Ishikawa (cell line): Measurements from ENCODE around the gene CKB.

Experiments
- CEBPB ChIP-seq: IDR thresholded peaks from 2 replicates; pipeline ENCODE4 v1.6.1; 2012
- CREB1 ChIP-seq: IDR thresholded peaks from 2 replicates; pipeline ENCODE4 v1.6.1; 2012; ENCODE audit warnings: low read depth
- EGR1 ChIP-seq: IDR thresholded peaks from 2 replicates; pipeline ENCODE4 v1.6.1; 2012
- EP300 ChIP-seq: IDR thresholded peaks from 2 replicates; pipeline ENCODE4 v1.6.1; 2012; ENCODE audit warnings: borderline replicate concordance
- FOXM1 ChIP-seq: IDR thresholded peaks from 2 replicates; pipeline ENCODE4 v1.6.1; 2012; ENCODE audit warnings: low read depth, borderline replicate concordance
- NFIC ChIP-seq: IDR thresholded peaks from 2 replicates; pipeline ENCODE4 v1.6.1; 2012
- RAD21 ChIP-seq: IDR thresholded peaks from 2 replicates; pipeline ENCODE4 v1.6.1; 2012; ENCODE audit warnings: low read depth
- TAF1 ChIP-seq: IDR thresholded peaks from 2 replicates; pipeline ENCODE4 v1.6.1; 2012; ENCODE audit warnings: low read depth, mild to moderate bottlenecking
- TCF12 ChIP-seq: IDR thresholded peaks from 2 replicates; pipeline ENCODE4 v1.6.1; 2012; ENCODE audit warnings: low read depth
- TEAD4 ChIP-seq: IDR thresholded peaks from 2 replicates; pipeline ENCODE4 v1.6.1; 2012
- YY1 ChIP-seq: IDR thresholded peaks from 2 replicates; pipeline ENCODE4 v1.6.1; 2012; ENCODE audit warnings: low read depth
- ZBTB7A ChIP-seq: IDR thresholded peaks from 2 replicates; pipeline ENCODE4 v1.6.1; 2012; ENCODE audit warnings: low read depth
- TF ChIP-seq, protein P1 (sequence below): IDR thresholded peaks from 2 replicates; pipeline ENCODE4 v1.6.1; 2012
- TF ChIP-seq, protein P2 (sequence below): IDR thresholded peaks from 2 replicates; pipeline ENCODE4 v1.6.1; 2012; ENCODE audit warnings: low read depth, mild to moderate bottlenecking
- TF ChIP-seq, protein P3 (sequence below): IDR thresholded peaks from 2 replicates; pipeline ENCODE4 v1.6.1; 2012

The CKB gene

DNA sequence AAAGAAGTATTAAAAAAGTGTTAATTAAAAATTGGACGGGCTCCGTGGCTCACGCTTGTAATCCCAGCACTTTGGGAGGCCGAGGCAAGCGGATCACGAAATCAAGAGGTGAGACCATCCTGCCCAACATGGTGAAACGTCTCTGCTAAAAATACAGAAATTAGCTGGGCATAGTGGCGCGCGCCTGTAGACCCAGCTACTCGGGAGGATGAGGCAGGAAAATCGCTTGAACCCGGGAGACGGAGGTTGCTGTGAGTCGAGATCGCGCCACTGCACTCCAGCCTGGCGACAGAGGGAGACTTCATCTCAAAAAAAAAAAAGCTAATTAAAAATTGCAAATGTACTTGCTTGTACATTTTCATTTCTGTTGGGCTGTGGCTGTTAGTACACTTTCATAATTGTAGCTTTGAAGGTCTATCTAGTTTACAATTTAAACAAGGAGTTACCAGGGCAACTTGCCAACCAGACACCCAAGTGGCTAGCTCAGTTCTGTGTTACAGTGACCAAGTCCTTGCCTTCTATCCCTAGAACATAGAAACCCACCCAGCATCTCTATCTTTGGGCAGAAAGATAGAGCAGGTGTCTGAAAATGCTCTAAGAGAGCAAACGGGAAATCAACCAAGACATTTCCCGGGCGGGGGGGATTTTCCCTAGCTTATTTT, 41.3 kb upstream of the CKB start:
- TF ChIP-seq, protein P1, sequence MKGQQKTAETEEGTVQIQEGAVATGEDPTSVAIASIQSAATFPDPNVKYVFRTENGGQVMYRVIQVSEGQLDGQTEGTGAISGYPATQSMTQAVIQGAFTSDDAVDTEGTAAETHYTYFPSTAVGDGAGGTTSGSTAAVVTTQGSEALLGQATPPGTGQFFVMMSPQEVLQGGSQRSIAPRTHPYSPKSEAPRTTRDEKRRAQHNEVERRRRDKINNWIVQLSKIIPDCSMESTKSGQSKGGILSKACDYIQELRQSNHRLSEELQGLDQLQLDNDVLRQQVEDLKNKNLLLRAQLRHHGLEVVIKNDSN = no peak
- TF ChIP-seq, protein P2, sequence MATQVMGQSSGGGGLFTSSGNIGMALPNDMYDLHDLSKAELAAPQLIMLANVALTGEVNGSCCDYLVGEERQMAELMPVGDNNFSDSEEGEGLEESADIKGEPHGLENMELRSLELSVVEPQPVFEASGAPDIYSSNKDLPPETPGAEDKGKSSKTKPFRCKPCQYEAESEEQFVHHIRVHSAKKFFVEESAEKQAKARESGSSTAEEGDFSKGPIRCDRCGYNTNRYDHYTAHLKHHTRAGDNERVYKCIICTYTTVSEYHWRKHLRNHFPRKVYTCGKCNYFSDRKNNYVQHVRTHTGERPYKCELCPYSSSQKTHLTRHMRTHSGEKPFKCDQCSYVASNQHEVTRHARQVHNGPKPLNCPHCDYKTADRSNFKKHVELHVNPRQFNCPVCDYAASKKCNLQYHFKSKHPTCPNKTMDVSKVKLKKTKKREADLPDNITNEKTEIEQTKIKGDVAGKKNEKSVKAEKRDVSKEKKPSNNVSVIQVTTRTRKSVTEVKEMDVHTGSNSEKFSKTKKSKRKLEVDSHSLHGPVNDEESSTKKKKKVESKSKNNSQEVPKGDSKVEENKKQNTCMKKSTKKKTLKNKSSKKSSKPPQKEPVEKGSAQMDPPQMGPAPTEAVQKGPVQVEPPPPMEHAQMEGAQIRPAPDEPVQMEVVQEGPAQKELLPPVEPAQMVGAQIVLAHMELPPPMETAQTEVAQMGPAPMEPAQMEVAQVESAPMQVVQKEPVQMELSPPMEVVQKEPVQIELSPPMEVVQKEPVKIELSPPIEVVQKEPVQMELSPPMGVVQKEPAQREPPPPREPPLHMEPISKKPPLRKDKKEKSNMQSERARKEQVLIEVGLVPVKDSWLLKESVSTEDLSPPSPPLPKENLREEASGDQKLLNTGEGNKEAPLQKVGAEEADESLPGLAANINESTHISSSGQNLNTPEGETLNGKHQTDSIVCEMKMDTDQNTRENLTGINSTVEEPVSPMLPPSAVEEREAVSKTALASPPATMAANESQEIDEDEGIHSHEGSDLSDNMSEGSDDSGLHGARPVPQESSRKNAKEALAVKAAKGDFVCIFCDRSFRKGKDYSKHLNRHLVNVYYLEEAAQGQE = no peak
- no peak for TF ChIP-seq TEAD4
- no peak for TF ChIP-seq RAD21
- no peak for TF ChIP-seq NFIC
- TF ChIP-seq FOXM1 = no peak
- no peak for TF ChIP-seq YY1
- TF ChIP-seq CREB1 = no peak
- no peak for TF ChIP-seq EGR1
- TF ChIP-seq, protein P3, sequence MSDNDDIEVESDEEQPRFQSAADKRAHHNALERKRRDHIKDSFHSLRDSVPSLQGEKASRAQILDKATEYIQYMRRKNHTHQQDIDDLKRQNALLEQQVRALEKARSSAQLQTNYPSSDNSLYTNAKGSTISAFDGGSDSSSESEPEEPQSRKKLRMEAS = no peak
- TF ChIP-seq CEBPB = no peak

DNA sequence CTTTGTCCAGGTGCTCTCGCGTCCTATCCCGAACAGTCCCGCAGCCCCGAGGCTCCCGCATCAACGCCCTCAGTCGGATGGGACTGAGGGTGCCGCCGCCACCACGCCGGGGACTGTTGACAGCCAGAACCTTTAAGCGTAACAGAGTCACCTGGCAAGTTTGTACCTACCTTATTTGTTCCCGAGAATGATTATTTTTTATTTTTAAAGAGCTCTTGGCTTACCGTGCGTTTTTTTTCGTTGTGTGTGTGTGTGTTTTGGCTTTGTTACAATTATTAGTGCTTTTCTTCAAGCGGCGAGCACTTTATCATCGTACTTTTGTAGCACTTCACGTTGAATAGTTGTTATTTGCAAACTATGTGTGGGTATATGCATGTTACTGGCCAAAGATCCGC, 40.6 kb upstream of the CKB start:
- TF ChIP-seq TEAD4 = no peak
- TF ChIP-seq, protein P3 = no peak
- no peak for TF ChIP-seq EGR1
- TF ChIP-seq, protein P1 = no peak
- TF ChIP-seq, protein P2 = no peak
- TF ChIP-seq EP300 = no peak
- TF ChIP-seq ZBTB7A = no peak
- TF ChIP-seq NFIC = no peak
- TF ChIP-seq CEBPB = no peak
- no peak for TF ChIP-seq TAF1
- TF ChIP-seq TCF12 = no peak
- no peak for TF ChIP-seq CREB1
- TF ChIP-seq RAD21 = no peak
- TF ChIP-seq YY1 = no peak
- no peak for TF ChIP-seq FOXM1

DNA sequence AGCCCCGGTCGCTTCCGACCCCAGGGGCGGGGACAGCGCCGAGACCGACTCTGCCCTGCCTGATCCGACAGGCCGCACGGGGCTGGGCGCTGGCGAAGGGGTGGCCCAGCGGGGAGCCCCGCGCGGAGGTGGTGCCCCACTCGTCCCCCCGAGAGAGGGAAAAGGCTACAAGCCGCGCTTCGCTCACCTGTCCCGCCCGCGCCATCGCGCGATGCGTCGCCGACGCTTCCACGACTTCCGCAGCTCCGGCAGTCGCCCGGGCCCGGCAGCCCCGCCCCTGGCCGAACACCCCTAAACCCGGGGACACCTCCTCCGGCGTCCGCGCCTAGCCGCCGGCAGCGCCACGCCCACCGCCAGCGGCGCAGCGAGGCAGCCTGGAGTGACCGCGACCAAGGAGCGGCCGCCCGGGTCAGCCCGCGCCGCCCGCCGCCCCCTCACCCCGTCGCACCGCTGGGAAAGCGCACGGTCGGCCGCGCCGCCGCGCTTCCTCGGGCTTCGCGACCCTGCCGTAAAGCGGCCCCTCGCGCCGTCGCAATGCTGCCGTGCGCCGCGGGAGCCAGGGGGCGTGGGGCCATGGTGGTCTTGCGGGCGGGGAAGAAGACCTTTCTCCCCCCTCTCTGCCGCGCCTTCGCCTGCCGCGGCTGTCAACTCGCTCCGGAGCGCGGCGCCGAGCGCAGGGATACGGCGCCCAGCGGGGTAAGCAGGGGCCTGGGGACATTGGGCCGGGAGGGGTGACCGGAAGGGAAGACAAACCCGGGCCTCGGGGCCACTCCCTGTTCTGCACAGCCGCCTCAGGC, 40.0 kb upstream of the CKB start, which contains the start of the genes BAG5 and COA8:
Gene BAG5, minus strand, starts transcription at position 229 of the 797 bp plus-strand sequence. CDS start 1,493 bp downstream, outside the sequence.
Gene COA8, plus strand, starts transcription at position 532 of the 797 bp plus-strand sequence. Its CDS starts 42 bp downstream, at position 574.
- TF ChIP-seq YY1 = peak; percentile 50; the same call in 1 of the 2 replicates
- peak; percentile 87 for TF ChIP-seq ZBTB7A
- 0 out of 2 replicates have a peak, but pooled peaks have one; percentile 37 for TF ChIP-seq TEAD4
- no peak for TF ChIP-seq NFIC
- TF ChIP-seq, protein P2 = no peak
- no peak for TF ChIP-seq TCF12
- TF ChIP-seq CREB1 = no peak
- TF ChIP-seq CEBPB = no peak
- TF ChIP-seq EP300 = no peak
- peak; percentile 74 for TF ChIP-seq EGR1
- no peak for TF ChIP-seq RAD21
- peak; percentile 44; the same call in 1 of the 2 replicates for TF ChIP-seq TAF1
- no peak for TF ChIP-seq FOXM1
- TF ChIP-seq, protein P3 = peak; percentile 71
- TF ChIP-seq, protein P1 = no peak
